GM10266 (cell line): ENCODE data around the gene RIN3.

Experiments
- DNase-seq: peaks from one replicate; pipeline ENCODE4 v3.0.0; 2012; ENCODE audit errors: extremely low spot score
- TF ChIP-seq, protein P1 (sequence below): IDR thresholded peaks from 2 replicates; pipeline ENCODE4 v1.5.1; 2012; ENCODE audit warnings: mild to moderate bottlenecking, low read depth; ENCODE audit not compliant: control insufficient read depth, insufficient read depth; ENCODE audit errors: missing control alignments

Gene RIN3

GRCh38 chr14:92511453-92512238 lies 1.9 kb upstream of the RIN3 start:
- no peak for DNase-seq
- TF ChIP-seq, protein P1, sequence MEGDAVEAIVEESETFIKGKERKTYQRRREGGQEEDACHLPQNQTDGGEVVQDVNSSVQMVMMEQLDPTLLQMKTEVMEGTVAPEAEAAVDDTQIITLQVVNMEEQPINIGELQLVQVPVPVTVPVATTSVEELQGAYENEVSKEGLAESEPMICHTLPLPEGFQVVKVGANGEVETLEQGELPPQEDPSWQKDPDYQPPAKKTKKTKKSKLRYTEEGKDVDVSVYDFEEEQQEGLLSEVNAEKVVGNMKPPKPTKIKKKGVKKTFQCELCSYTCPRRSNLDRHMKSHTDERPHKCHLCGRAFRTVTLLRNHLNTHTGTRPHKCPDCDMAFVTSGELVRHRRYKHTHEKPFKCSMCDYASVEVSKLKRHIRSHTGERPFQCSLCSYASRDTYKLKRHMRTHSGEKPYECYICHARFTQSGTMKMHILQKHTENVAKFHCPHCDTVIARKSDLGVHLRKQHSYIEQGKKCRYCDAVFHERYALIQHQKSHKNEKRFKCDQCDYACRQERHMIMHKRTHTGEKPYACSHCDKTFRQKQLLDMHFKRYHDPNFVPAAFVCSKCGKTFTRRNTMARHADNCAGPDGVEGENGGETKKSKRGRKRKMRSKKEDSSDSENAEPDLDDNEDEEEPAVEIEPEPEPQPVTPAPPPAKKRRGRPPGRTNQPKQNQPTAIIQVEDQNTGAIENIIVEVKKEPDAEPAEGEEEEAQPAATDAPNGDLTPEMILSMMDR = no peak

- TF ChIP-seq, protein P1 = no peak
Measured at GRCh38 chr14:92512807-92513203, 776 bp upstream of the RIN3 start.

DNA sequence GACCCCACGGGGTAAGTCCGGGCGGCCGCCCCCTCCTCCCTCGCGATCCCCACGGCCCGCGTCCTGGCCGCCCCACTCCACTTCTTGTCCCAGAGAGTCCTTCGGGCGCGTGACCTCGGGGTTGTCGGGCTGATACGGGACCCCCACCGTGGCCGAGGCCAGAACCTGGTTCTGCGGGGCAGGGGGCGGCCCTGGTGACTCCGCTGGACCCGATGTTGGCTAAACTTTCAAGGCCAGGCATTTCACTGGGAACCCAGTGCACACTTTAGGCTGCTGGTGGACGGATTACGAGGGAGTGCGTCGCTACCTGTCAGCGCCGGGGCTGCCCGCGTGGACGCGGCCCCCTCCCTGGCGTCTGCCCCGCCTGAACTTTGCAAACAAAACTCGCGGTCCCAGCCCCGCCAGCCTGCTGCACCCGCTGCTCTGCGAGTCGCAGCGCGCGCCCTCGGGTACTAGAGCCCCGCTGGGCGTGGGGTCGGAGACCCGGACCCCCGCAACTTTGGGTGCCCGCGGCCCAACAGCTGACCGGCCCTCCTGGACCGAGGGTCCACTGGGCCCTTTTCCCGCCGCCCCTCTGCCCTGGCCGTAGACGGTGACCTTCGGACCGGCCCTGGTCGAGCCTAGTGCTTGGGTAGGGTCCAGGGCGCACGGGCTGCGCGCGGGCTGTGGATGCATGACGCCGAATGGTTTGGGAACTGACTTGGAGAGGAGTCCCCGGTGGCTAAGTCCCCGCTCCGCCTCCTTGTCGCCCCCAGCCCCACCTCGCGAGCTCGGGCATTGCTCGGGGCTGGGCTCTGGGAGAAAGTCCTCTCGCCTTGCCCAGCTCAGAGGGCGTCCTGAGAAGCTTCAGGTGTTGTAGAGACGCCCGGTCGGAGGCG lies 624 bp downstream of the RIN3 start:
- DNase-seq = peak; percentile 55
- TF ChIP-seq, protein P1 = no peak

More at GRCh38 chr14:92512807-92513203, 776 bp upstream of the RIN3 start:
- DNase-seq = peak; percentile 28

- DNase-seq = peak; percentile 33
- TF ChIP-seq, protein P1 = no peak
Measured at GRCh38 chr14:92514844-92515514, 1.4 kb downstream of the RIN3 start.

- no peak for DNase-seq
- TF ChIP-seq, protein P1 = no peak
Measured at GRCh38 chr14:92515546-92516343, 2.2 kb downstream of the RIN3 start.

GRCh38 chr14:92516344-92516965 lies 2.9 kb downstream of the RIN3 start:
- TF ChIP-seq, protein P1 = no peak
- no peak for DNase-seq
